HG02840 (cell line): Measurements from ENCODE around the gene MAP4K4.

Experiments used
- ATAC-seq: cut with Tn5 transposase; IDR thresholded peaks from one replicate; pipeline ENCODE4 v1.9.1; 2021; ENCODE audit warnings: mild to moderate bottlenecking, moderate library complexity, moderate number of reproducible peaks; ENCODE audit not compliant: unreplicated experiment, low FRiP score

The MAP4K4 gene

GRCh38 chr2:101697124-101698013 is at the start of gene MAP4K4:
Gene MAP4K4 (plus strand): TSS chr2:101697707. CDS start chr2:101698081, 374 bp downstream.
- no peak for ATAC-seq

DNA sequence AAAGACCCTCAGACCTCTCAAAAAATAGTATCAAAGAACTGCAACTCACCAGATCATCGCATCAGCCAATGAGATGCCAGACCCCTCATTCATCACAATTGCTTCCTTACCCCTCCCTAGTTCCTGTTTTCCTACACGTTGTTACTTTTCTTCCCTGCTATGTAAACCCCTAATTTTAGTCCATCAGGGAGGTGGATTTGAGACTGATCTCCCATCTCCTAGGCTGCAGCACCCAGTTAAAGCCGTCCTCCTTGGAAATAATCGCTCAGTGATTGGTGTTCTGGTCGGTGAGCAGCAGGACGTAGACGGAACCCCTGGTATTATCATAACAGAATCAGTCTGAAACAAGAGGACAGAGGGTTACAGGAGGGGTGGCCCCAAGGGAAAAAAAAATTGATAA is 44.0 kb upstream of the MAP4K4 start:
- no peak for ATAC-seq

- no peak for ATAC-seq
Observed at GRCh38 chr2:101655702-101656422, 41.6 kb upstream of the MAP4K4 start.

DNA sequence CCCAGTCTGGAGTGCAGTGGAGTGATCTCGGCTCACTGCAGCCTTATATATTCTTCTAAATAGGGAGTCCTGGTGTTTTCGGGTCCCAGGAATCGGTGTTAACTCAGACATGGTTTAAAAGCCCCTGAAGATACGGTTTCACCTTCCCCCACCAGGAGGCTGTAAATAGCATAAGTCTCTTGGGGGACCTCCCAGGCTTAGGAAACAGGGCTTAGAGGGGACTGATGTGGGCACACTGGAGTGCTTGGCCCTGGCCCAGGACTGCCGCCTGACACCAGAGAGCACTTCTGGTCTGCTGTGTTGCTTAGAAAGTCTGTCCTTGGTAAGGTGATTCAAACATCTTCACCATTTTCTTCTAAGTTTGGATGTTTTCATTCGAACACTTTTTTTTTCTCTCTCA is 39.7 kb upstream of the MAP4K4 start:
- no peak for ATAC-seq

DNA sequence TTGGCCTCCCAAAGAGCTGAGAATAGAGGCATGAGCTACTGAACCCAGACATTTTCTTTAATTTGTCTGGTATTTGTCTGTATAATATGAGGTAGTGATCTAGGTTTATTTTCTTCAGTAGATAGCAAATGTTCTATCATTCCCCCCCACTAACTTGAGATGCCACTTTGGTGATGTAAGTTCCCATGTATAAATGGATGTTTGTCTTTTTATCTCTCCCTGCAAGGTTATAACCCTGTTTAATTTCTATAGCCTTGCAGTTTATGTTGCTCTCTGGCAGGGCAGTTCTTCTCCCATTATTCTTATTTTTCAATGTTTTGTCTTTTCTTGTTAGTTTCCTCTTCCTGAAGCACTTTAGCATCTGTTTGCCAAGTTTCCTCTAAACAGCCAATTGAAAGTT is 39.1 kb upstream of the MAP4K4 start:
- ATAC-seq = no peak

DNA sequence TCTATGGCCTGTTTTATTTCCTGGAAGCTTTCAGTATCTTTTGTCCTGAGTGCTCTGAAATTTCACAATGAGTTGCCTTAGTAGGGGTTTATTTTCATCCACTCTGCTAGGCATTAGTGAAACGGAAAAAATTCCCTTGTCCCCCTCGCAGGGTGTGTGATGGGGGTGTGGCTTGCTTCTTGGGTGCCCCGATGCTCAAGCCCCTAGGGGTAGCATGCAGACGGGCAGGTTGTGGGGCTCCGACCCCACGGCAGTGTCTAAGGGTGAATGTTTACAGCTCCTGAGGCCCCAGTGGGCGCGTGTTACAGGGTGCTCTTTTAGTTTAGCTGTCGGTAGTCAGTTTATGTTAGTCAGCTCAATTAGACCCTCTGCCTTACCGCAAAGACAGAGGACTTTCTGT is 32.2 kb upstream of the MAP4K4 start:
- no peak for ATAC-seq

DNA sequence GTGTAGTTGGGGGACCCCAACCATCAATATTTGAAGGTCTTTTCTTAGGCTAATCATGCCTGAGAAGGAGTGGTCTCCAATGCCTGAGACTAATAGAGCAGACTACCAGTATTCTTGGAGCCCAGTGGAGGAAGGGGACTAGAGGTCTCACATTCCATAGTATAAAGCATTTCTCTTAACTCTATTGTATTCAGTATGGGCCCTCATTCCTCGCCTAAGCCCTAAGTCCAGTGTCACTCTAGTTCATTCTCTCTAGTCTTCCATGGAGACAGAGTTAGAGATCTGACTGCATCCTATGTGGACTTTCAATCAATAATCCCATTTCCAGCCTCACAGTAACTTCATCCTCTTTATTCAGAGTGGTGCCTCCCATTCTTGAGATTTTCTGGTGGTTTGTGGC is 29.7 kb upstream of the MAP4K4 start:
- ATAC-seq = no peak

GRCh38 chr2:101672047-101672446 is 25.5 kb upstream of the MAP4K4 start:
- ATAC-seq = no peak

GRCh38 chr2:101673920-101674319 is 23.6 kb upstream of the MAP4K4 start:
- ATAC-seq = no peak

GRCh38 chr2:101675512-101675911 is 22.0 kb upstream of the MAP4K4 start:
- no peak for ATAC-seq

DNA sequence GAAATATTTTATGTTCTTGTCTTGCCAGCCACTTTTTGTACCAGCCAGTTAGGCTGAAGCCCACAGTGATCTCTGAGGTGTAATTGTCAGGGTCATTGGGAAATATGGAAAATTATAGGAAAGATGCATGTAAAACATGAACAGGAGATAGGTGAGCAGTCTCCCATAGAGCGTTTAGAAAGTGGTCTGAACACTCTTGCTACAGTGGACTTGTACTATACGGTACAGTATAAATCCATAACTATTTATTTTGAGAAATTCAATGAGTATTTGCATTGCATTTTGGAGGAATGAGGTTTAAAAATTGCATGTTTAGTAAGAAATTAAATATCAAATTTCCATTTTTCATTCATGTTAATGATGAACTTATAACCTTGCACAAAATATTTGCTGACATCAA is 20.8 kb upstream of the MAP4K4 start:
- ATAC-seq = no peak

GRCh38 chr2:101677658-101678057 is 19.8 kb upstream of the MAP4K4 start:
- ATAC-seq = no peak

DNA sequence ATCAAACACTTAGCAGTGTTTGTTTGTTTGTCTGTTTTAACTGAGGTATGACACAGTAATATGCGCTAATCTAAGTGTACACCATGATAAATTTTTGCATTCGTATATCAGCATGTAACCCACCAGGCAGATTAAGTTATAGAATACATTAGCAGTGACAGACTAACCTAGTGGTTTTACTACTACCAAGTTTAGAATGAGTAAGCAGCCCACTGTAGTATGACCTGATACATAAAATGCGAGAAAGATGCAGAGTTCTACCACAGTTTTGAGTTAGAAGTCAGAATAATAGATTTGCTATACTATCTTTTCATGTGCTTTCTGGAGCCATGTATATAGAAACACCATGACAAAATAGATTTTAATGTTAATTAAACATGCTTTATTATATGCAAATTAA is 19.1 kb upstream of the MAP4K4 start:
- ATAC-seq = no peak

- ATAC-seq = no peak
Observed at GRCh38 chr2:101679037-101679726, 18.3 kb upstream of the MAP4K4 start.

DNA sequence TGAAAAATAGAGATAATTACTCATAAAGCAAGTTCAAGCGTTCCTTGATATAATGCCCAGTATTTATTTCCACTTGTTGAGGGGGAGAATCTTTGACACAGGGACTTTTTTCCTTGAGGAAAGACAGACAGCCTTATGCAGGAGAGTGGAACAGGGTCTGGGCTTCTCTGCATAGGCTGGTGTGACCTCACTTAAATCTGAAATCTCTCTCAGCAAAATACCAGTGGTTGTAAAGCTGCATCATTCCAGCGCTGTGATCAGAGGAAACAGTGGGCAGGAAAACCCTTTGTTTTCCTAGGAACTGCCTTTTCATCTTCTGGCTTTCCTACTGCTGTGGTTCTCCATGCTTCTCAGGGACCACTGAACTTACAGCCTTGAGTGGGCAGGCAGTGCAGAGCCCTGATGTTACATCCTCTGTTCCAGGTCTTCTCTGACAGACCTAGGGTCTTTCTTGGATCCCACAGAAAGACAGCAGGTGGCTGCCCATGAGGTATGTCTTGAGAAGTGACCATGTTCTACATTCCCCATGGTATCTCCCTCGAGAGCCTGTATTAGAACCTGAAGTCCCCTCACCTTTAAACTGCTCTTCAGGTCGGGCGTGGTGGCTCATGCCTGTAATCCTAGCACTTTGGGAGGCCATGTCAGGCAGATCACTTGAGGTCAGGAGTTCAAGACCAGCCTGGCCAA is 17.6 kb upstream of the MAP4K4 start:
- ATAC-seq = no peak

DNA sequence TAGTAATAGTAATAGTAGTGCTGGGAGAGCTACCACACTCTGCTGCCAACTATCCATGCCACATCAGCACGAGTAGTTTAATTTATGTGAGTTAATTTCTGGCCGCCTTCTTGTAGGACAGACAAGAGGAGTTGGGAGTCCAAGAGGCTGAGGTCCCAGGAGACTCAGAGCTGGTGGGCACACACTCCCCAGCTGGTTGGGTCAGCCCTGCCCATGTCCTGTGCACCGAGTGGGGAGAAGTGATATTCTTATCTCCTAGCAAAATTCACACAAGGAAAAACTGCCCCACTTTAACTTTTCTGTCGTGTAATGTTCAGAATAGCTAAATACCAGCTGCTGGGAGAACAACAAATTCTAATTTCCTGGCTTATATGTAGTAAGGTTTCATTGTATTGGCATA is 15.2 kb upstream of the MAP4K4 start:
- no peak for ATAC-seq

DNA sequence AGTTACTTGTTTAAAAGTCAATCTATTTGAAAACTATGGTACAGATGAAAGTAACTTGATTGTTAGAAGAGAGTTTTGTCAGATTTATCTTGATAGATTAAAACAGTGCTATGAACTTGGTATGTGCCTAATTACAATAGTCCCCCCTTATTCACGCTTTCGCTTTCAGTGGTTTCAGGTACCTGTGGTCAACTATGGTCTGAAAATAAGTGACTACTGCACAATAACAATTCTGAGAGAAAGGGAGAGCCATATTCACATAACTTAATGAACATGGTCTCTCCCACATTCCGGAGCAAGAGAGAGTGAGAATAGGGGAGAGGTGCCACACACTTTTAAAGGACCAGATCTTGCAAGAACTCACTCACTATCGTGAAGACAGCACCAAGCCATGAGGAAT is 13.2 kb upstream of the MAP4K4 start:
- no peak for ATAC-seq

DNA sequence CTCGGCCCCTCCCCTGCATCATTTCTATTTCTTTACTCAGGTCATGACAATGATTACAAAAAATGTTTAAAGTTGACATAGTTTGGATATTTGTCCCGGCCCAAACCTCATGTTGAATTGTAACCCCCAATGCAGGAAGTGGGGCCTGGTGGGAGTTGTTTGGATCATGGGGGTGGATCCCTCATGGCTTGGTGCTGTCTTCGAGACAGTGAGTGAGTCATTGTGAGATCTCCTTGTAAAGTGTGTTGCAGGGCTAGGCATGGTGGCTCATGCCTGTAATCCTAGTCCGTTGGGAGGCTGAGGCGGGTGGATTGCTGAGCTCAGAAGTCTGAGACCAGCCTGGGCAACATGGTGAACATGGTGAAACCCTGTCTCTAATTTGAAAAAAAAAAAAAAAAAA is 9.2 kb upstream of the MAP4K4 start:
- no peak for ATAC-seq

- ATAC-seq = no peak
Observed at GRCh38 chr2:101689114-101689825, 8.2 kb upstream of the MAP4K4 start.

GRCh38 chr2:101690547-101691152 is 6.9 kb upstream of the MAP4K4 start:
- ATAC-seq = no peak
